HEK293 (cell line): ENCODE measurements around the gene RBP4.

ENCODE experiments used
- BCL11A ChIP-seq: fragments of 450-650 bp; formaldehyde crosslinking; IDR thresholded peaks from 2 replicates; pipeline ENCODE4 v1.5.1; 2016; ENCODE audit warnings: low read depth, missing biosample characterization, missing genetic modification characterization
- CTCF ChIP-seq: fragments of 450-650 bp; formaldehyde crosslinking; IDR thresholded peaks from 2 replicates; pipeline ENCODE4 v1.5.1; 2016; ENCODE audit warnings: missing biosample characterization, missing genetic modification characterization
- YY1 ChIP-seq: fragments of 450-650 bp; formaldehyde crosslinking; IDR thresholded peaks from 2 replicates; pipeline ENCODE4 v1.5.1; 2018; ENCODE audit warnings: missing biosample characterization, missing genetic modification characterization
- ZBTB26 ChIP-seq: fragments of 450-650 bp; formaldehyde crosslinking; optimal IDR thresholded peaks from 2 replicates; pipeline ENCODE3; 2016; ENCODE audit warnings: missing biosample characterization, mild to moderate bottlenecking, missing genetic modification characterization
- ZNF132 ChIP-seq: fragments of 450-650 bp; formaldehyde crosslinking; IDR thresholded peaks from 2 replicates; pipeline ENCODE4 v1.5.1; 2017; ENCODE audit warnings: missing biosample characterization, missing genetic modification characterization, borderline replicate concordance
- ZNF174 ChIP-seq: fragments of 450-650 bp; formaldehyde crosslinking; IDR thresholded peaks from 2 replicates; pipeline ENCODE4 v1.5.0; 2017; ENCODE audit warnings: missing biosample characterization, mild to moderate bottlenecking, missing genetic modification characterization
- ZNF19 ChIP-seq: fragments of 450-650 bp; formaldehyde crosslinking; IDR thresholded peaks from 2 replicates; pipeline ENCODE4; 2016; ENCODE audit warnings: missing biosample characterization, missing genetic modification characterization, low read depth
- ZNF510 ChIP-seq: fragments of 450-650 bp; formaldehyde crosslinking; IDR thresholded peaks from 2 replicates; pipeline ENCODE4 v1.5.1; 2018; ENCODE audit warnings: mild to moderate bottlenecking, missing genetic modification characterization, missing biosample characterization; ENCODE audit not compliant: insufficient replicate concordance

DNA sequence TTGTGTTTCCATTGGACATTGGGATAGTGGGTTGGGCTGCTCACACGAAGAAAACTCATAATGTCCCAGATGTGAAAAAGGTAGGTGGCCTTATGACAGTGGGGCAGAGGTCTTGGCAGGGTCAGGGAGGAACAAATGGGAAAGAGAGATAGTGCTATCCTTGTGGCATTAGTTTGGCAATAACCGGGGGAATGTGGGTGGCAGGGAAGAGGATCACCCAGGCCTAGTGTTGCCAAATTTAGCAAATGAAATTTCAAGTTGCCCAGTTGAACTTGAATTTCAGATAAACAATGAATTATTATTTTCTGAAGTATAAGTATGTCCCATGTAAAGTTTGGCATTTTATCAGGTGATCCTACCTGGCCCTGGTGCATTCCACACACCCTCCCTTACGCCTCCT is 12.1 kb upstream of the RBP4 start:
- TF ChIP-seq CTCF (tag by site-specific recombination) (no peak), YY1 (tag by site-specific recombination) (no peak), ZNF132 (tag by site-specific recombination) (no peak), ZNF174 (no peak), ZNF19 (tag by site-specific recombination) (no peak), BCL11A (tag by site-specific recombination) (no peak), ZBTB26 (tag by site-specific recombination) (no peak), ZNF510 (no peak)
